HEK293T (cell line): Measurements from ENCODE around the gene ITGA2.

Source experiments
- ARNT ChIP-seq: fragments of 450-650 bp; IDR thresholded peaks from 2 replicates; pipeline ENCODE4 v1.6.1; 2017; ENCODE audit warnings: mild to moderate bottlenecking
- BHLHE40 ChIP-seq: fragments of 450-650 bp; IDR thresholded peaks from 2 replicates; pipeline ENCODE4 v1.6.1; 2016; ENCODE audit warnings: mild to moderate bottlenecking, moderate library complexity, borderline replicate concordance
- FOXK2 ChIP-seq: fragments of 450-650 bp; IDR thresholded peaks from 2 replicates; pipeline ENCODE4 v1.6.1; 2016; ENCODE audit warnings: mild to moderate bottlenecking
- FOXM1 ChIP-seq: fragments of 450-650 bp; IDR thresholded peaks from 2 replicates; pipeline ENCODE4 v1.6.1; 2017; ENCODE audit warnings: mild to moderate bottlenecking, borderline replicate concordance
- HDGF ChIP-seq: fragments of 450-650 bp; IDR thresholded peaks from 2 replicates; pipeline ENCODE4 v1.6.1; 2017; ENCODE audit warnings: antibody characterized with exemption, borderline replicate concordance
- L3MBTL2 ChIP-seq: fragments of 450-650 bp; conservative IDR thresholded peaks from 2 replicates; pipeline ENCODE4 v1.6.1; 2016; ENCODE audit warnings: mild to moderate bottlenecking
- LEF1 ChIP-seq: fragments of 450-650 bp; IDR thresholded peaks from 2 replicates; pipeline ENCODE4 v1.6.1; 2017; ENCODE audit warnings: mild to moderate bottlenecking, borderline replicate concordance
- NFRKB ChIP-seq: fragments of 450-650 bp; IDR thresholded peaks from 2 replicates; pipeline ENCODE4 v1.6.1; 2016; ENCODE audit warnings: mild to moderate bottlenecking, moderate library complexity
- SP1 ChIP-seq: fragments of 450-650 bp; IDR thresholded peaks from 2 replicates; pipeline ENCODE4 v1.6.1; 2017
- SUZ12 ChIP-seq: fragments of 450-650 bp; IDR thresholded peaks from 2 replicates; pipeline ENCODE4 v1.6.1; 2016; ENCODE audit warnings: mild to moderate bottlenecking
- TARDBP ChIP-seq: fragments of 450-650 bp; IDR thresholded peaks from 2 replicates; pipeline ENCODE4 v1.6.1; 2016
- ZNF384 ChIP-seq: fragments of 450-650 bp; IDR thresholded peaks from 2 replicates; pipeline ENCODE4 v1.6.1; 2016

- TF ChIP-seq TARDBP (no peak), SUZ12 (no peak), NFRKB (no peak), FOXK2 (no peak), FOXM1 (no peak), L3MBTL2 (no peak), LEF1 (no peak), ZNF384 (no peak), SP1 (no peak), ARNT (no peak), HDGF (no peak), BHLHE40 (no peak)
Observed at GRCh38 chr5:53111139-53111538, 122.0 kb downstream of the ITGA2 start.
